WTC11 (cell line): ENCODE measurements around the gene TUBA4B. TPM values are rescaled to one million over a fixed set of nuclear protein-coding genes. Genes with fewer than 3 reads are reported as not detected.

Source experiments
- ATF1 ChIP-seq: sonication (generic); formaldehyde crosslinking; IDR thresholded peaks from 2 replicates; pipeline ENCODE4 v1.8.1; 2023; ENCODE audit warnings: mild to moderate bottlenecking, moderate library complexity, missing genetic modification reagents
- E2F1 ChIP-seq: sonication (generic); formaldehyde crosslinking; IDR thresholded peaks from 2 replicates; pipeline ENCODE4 v1.8.0; 2022; ENCODE audit warnings: mild to moderate bottlenecking, missing genetic modification reagents
- ETV6 ChIP-seq: sonication (generic); formaldehyde crosslinking; IDR thresholded peaks from 2 replicates; pipeline ENCODE4 v1.8.1; 2022; ENCODE audit warnings: mild to moderate bottlenecking, missing genetic modification reagents
- GABPB1 ChIP-seq: sonication (generic); formaldehyde crosslinking; IDR thresholded peaks from 2 replicates; pipeline ENCODE4 v1.8.1; 2023; ENCODE audit warnings: mild to moderate bottlenecking, missing genetic modification reagents
- HMGA2 ChIP-seq: fragments of 250-450 bp; sonication (Bioruptor Pico); IDR thresholded peaks from 2 replicates; pipeline ENCODE4 v1.4.0; 2021; ENCODE audit warnings: mild to moderate bottlenecking, moderate library complexity
- IRF2 ChIP-seq: sonication (generic); formaldehyde crosslinking; IDR thresholded peaks from 2 replicates; pipeline ENCODE4 v1.8.0; 2022; ENCODE audit warnings: low read depth, missing genetic modification reagents, borderline replicate concordance
- JAZF1 ChIP-seq: fragments of 250-450 bp; sonication (Bioruptor Pico); IDR thresholded peaks from 2 replicates; pipeline ENCODE4 v1.9.0; 2021; ENCODE audit warnings: moderate library complexity, mild to moderate bottlenecking, inconsistent platforms
- MXD4 ChIP-seq: fragments of 250-450 bp; sonication (Bioruptor Pico); IDR thresholded peaks from 2 replicates; pipeline ENCODE4 v1.8.0; 2021; ENCODE audit warnings: mild to moderate bottlenecking, moderate library complexity, borderline replicate concordance
- NFATC4 ChIP-seq: fragments of 250-450 bp; sonication (Bioruptor Pico); IDR thresholded peaks from 2 replicates; pipeline ENCODE4 v1.9.0; 2021; ENCODE audit warnings: mild to moderate bottlenecking
- NFE2L1 ChIP-seq: sonication (generic); formaldehyde crosslinking; IDR thresholded peaks from 2 replicates; pipeline ENCODE4 v1.8.1; 2023; ENCODE audit warnings: missing genetic modification reagents
- NR1H2 ChIP-seq: sonication (generic); formaldehyde crosslinking; IDR thresholded peaks from 2 replicates; pipeline ENCODE4 v1.9.0; 2021; ENCODE audit warnings: mild to moderate bottlenecking, moderate library complexity, missing genetic modification reagents
- NR2C2 ChIP-seq: sonication (generic); formaldehyde crosslinking; IDR thresholded peaks from 2 replicates; pipeline ENCODE4 v1.8.0; 2022; ENCODE audit warnings: mild to moderate bottlenecking, missing genetic modification reagents
- NR3C1 ChIP-seq: sonication (generic); formaldehyde crosslinking; conservative IDR thresholded peaks from 2 replicates; pipeline ENCODE4 v1.8.1; 2023; ENCODE audit warnings: low read depth, mild to moderate bottlenecking, missing genetic modification reagents
- RORB ChIP-seq: fragments of 250-450 bp; sonication (Bioruptor Pico); IDR thresholded peaks from 2 replicates; pipeline ENCODE4 v1.9.0; 2021; ENCODE audit warnings: mild to moderate bottlenecking
- SMAD3 ChIP-seq: sonication (generic); formaldehyde crosslinking; IDR thresholded peaks from 2 replicates; pipeline ENCODE4 v1.8.0; 2022; ENCODE audit warnings: missing genetic modification reagents, mild to moderate bottlenecking, borderline replicate concordance
- SP1 ChIP-seq: sonication (generic); formaldehyde crosslinking; conservative IDR thresholded peaks from 2 replicates; pipeline ENCODE4 v1.8.1; 2022; ENCODE audit warnings: missing genetic modification reagents
- TCF7 ChIP-seq: sonication (generic); formaldehyde crosslinking; IDR thresholded peaks from 2 replicates; pipeline ENCODE4 v1.8.0; 2022; ENCODE audit warnings: mild to moderate bottlenecking, low read depth, missing genetic modification reagents, moderate library complexity
- USF1 ChIP-seq: sonication (generic); formaldehyde crosslinking; IDR thresholded peaks from 2 replicates; pipeline ENCODE4 v1.8.0; 2022; ENCODE audit warnings: mild to moderate bottlenecking, missing genetic modification reagents
- ZMAT4 ChIP-seq: fragments of 250-450 bp; sonication (Bioruptor Pico); IDR thresholded peaks from 2 replicates; pipeline ENCODE4 v1.9.0; 2021; ENCODE audit warnings: mild to moderate bottlenecking
- ZNF396 ChIP-seq: fragments of 250-450 bp; sonication (Bioruptor Pico); IDR thresholded peaks from 2 replicates; pipeline ENCODE4 v1.8.0; 2021; ENCODE audit warnings: mild to moderate bottlenecking, moderate library complexity, borderline replicate concordance
- ZNF416 ChIP-seq: fragments of 250-450 bp; sonication (Bioruptor Pico); IDR thresholded peaks from 2 replicates; pipeline ENCODE4 v1.9.0; 2021; ENCODE audit warnings: mild to moderate bottlenecking, inconsistent platforms
- ZNF532 ChIP-seq: fragments of 250-450 bp; sonication (Bioruptor Pico); IDR thresholded peaks from 2 replicates; pipeline ENCODE4 v1.9.0; 2021; ENCODE audit warnings: mild to moderate bottlenecking, borderline replicate concordance
- total RNA-seq: library from RNA; stranded (reverse); gene quantifications from 3 replicates; pipeline ENCODE4 v1.2.3, GENCODE V29; 2021
- TF ChIP-seq, protein P1 (sequence below): sonication (generic); formaldehyde crosslinking; IDR thresholded peaks from 2 replicates; pipeline ENCODE4 v1.8.1; 2022; ENCODE audit warnings: low read depth, missing genetic modification reagents, borderline replicate concordance
- TF ChIP-seq, protein P2 (sequence below): sonication (generic); formaldehyde crosslinking; IDR thresholded peaks from 2 replicates; pipeline ENCODE4 v1.8.0; 2023; ENCODE audit warnings: mild to moderate bottlenecking, missing genetic modification reagents
- TF ChIP-seq, protein P3 (sequence below): sonication (generic); formaldehyde crosslinking; IDR thresholded peaks from 2 replicates; pipeline ENCODE4 v1.8.0; 2023; ENCODE audit warnings: missing genetic modification reagents, mild to moderate bottlenecking, borderline replicate concordance

Gene TUBA4B
- total RNA-seq, 1 experiment from 2014 or later, result 0.20 TPM

DNA sequence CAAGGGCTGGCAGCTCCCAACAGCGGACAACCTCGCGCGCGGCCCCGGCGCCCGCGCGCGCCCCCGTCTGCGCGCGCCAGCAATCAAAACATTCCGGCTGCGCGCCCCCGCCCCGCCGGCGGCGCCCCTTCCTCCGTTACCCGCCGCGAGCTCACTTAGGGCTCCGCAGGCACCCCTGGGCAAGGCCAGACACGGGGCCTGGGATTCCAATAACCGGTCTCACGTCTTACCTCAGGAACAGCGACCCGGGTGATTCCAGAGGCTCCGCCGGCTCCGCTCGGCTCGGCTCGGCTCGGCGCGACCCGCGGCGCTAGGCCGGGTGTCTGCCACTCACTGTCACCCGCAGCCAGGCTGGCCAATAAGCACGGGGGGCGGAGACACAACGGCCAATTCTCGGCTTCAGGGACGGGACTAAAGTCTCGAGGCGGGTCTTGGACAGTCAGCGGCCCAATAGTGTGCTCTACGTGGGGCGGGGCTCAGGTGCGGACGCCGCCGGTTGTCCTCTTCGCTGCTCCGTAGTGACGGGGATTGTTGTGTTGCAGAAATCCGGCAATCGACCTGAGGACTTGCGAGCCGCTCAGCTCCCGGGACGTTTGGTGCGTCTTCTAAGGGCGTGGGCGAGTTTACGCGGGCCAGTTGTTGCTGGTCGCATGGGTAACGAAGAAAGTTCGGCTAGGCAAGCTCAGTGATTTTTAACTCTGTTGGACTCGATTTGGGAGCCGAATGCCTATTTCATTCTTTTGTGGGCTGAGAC is 23.6 kb upstream of the TUBA4B start, which contains the start of the genes ANKZF1 and ATG9A (continued):
- TF ChIP-seq, protein P1, sequence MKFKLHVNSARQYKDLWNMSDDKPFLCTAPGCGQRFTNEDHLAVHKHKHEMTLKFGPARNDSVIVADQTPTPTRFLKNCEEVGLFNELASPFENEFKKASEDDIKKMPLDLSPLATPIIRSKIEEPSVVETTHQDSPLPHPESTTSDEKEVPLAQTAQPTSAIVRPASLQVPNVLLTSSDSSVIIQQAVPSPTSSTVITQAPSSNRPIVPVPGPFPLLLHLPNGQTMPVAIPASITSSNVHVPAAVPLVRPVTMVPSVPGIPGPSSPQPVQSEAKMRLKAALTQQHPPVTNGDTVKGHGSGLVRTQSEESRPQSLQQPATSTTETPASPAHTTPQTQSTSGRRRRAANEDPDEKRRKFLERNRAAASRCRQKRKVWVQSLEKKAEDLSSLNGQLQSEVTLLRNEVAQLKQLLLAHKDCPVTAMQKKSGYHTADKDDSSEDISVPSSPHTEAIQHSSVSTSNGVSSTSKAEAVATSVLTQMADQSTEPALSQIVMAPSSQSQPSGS (CRISPR knock-in tag), result no peak
- TF ChIP-seq ZNF396 (CRISPR knock-in tag) (no peak), ZNF532 (no peak), NR3C1 (CRISPR knock-in tag) (no peak), NFATC4 (CRISPR knock-in tag) (no peak), HMGA2 (CRISPR knock-in tag) (no peak), JAZF1 (CRISPR knock-in tag) (no peak), MXD4 (no peak), NFE2L1 (CRISPR knock-in tag) (no peak), NR2C2 (CRISPR knock-in tag) (no peak), IRF2 (CRISPR knock-in tag) (no peak), NR1H2 (CRISPR knock-in tag) (no peak), SP1 (CRISPR knock-in tag) (peak; percentile 94), ZNF416 (CRISPR knock-in tag) (no peak), USF1 (CRISPR knock-in tag) (0 out of 2 replicates have a peak, but pooled peaks have one; percentile 22), ATF1 (CRISPR knock-in tag) (no peak), SMAD3 (CRISPR knock-in tag) (no peak), E2F1 (no peak), RORB (CRISPR knock-in tag) (no peak), TCF7 (CRISPR knock-in tag) (no peak), ETV6 (CRISPR knock-in tag) (no peak), ZMAT4 (0 out of 2 replicates have a peak, but pooled peaks have one; percentile 36), GABPB1 (CRISPR knock-in tag) (peak; percentile 95)
- TF ChIP-seq, protein P2, sequence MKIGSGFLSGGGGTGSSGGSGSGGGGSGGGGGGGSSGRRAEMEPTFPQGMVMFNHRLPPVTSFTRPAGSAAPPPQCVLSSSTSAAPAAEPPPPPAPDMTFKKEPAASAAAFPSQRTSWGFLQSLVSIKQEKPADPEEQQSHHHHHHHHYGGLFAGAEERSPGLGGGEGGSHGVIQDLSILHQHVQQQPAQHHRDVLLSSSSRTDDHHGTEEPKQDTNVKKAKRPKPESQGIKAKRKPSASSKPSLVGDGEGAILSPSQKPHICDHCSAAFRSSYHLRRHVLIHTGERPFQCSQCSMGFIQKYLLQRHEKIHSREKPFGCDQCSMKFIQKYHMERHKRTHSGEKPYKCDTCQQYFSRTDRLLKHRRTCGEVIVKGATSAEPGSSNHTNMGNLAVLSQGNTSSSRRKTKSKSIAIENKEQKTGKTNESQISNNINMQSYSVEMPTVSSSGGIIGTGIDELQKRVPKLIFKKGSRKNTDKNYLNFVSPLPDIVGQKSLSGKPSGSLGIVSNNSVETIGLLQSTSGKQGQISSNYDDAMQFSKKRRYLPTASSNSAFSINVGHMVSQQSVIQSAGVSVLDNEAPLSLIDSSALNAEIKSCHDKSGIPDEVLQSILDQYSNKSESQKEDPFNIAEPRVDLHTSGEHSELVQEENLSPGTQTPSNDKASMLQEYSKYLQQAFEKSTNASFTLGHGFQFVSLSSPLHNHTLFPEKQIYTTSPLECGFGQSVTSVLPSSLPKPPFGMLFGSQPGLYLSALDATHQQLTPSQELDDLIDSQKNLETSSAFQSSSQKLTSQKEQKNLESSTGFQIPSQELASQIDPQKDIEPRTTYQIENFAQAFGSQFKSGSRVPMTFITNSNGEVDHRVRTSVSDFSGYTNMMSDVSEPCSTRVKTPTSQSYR (CRISPR knock-in tag), result no peak
- TF ChIP-seq, protein P3, sequence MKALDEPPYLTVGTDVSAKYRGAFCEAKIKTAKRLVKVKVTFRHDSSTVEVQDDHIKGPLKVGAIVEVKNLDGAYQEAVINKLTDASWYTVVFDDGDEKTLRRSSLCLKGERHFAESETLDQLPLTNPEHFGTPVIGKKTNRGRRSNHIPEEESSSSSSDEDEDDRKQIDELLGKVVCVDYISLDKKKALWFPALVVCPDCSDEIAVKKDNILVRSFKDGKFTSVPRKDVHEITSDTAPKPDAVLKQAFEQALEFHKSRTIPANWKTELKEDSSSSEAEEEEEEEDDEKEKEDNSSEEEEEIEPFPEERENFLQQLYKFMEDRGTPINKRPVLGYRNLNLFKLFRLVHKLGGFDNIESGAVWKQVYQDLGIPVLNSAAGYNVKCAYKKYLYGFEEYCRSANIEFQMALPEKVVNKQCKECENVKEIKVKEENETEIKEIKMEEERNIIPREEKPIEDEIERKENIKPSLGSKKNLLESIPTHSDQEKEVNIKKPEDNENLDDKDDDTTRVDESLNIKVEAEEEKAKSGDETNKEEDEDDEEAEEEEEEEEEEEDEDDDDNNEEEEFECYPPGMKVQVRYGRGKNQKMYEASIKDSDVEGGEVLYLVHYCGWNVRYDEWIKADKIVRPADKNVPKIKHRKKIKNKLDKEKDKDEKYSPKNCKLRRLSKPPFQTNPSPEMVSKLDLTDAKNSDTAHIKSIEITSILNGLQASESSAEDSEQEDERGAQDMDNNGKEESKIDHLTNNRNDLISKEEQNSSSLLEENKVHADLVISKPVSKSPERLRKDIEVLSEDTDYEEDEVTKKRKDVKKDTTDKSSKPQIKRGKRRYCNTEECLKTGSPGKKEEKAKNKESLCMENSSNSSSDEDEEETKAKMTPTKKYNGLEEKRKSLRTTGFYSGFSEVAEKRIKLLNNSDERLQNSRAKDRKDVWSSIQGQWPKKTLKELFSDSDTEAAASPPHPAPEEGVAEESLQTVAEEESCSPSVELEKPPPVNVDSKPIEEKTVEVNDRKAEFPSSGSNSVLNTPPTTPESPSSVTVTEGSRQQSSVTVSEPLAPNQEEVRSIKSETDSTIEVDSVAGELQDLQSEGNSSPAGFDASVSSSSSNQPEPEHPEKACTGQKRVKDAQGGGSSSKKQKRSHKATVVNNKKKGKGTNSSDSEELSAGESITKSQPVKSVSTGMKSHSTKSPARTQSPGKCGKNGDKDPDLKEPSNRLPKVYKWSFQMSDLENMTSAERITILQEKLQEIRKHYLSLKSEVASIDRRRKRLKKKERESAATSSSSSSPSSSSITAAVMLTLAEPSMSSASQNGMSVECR (CRISPR knock-in tag), result no peak; the same call in 1 of the 2 replicates
